Dedifferentiated amniotic fluid mesenchymal stem cell (primary cell): ENCODE data around the gene ATP8B4.
"Not testable (repeated sequence)": the region's sequence is repeated elsewhere in the genome, so short reads cannot be mapped to it uniquely, and the experiment has no call there.

Experiments used
- DNase-seq: peaks from one replicate; pipeline ENCODE4 v3.0.0-alpha.2; 2016; ENCODE audit errors: extremely low spot score

ATP8B4 gene

GRCh38 chr15:50119063-50120040 is at the start of gene ATP8B4:
Gene ATP8B4 (minus strand): TSS chr15:50119233. CDS start chr15:50106966, 12,267 bp downstream.
- DNase-seq = no peak

GRCh38 chr15:50168379-50168778 is 49.3 kb upstream of the ATP8B4 start:
- DNase-seq = no peak

- DNase-seq = no peak
Observed at GRCh38 chr15:50167110-50167509, 48.1 kb upstream of the ATP8B4 start.

GRCh38 chr15:50166216-50166615 is 47.2 kb upstream of the ATP8B4 start:
- peak; percentile 41 for DNase-seq

- no peak for DNase-seq
Observed at GRCh38 chr15:50164458-50164857, 45.4 kb upstream of the ATP8B4 start.

- DNase-seq = no peak
Observed at GRCh38 chr15:50163719-50164410, 44.8 kb upstream of the ATP8B4 start.

GRCh38 chr15:50162969-50163718 is 44.1 kb upstream of the ATP8B4 start:
- no peak for DNase-seq

- not testable (repeated sequence) for DNase-seq
Observed at GRCh38 chr15:50158236-50158635, 39.2 kb upstream of the ATP8B4 start.

- no peak for DNase-seq
Observed at GRCh38 chr15:50151476-50151875, 32.4 kb upstream of the ATP8B4 start.

- no peak for DNase-seq
Observed at GRCh38 chr15:50150851-50151250, 31.8 kb upstream of the ATP8B4 start.

GRCh38 chr15:50150349-50150748 is 31.3 kb upstream of the ATP8B4 start:
- no peak for DNase-seq

GRCh38 chr15:50149090-50149489 is 30.1 kb upstream of the ATP8B4 start:
- no peak for DNase-seq

- DNase-seq = peak; percentile 36
Observed at GRCh38 chr15:50148362-50148963, 29.4 kb upstream of the ATP8B4 start.

GRCh38 chr15:50146632-50147031 is 27.6 kb upstream of the ATP8B4 start:
- DNase-seq = no peak

- peak; percentile 91 for DNase-seq
Observed at GRCh38 chr15:50145451-50145872, 26.4 kb upstream of the ATP8B4 start.

- no peak for DNase-seq
Observed at GRCh38 chr15:50144341-50145120, 25.5 kb upstream of the ATP8B4 start.

GRCh38 chr15:50143255-50143860 is 24.3 kb upstream of the ATP8B4 start:
- no peak for DNase-seq

- DNase-seq = no peak
Observed at GRCh38 chr15:50141856-50142255, 22.8 kb upstream of the ATP8B4 start.

GRCh38 chr15:50140983-50141382 is 21.9 kb upstream of the ATP8B4 start:
- DNase-seq = no peak

GRCh38 chr15:50140098-50140497 is 21.1 kb upstream of the ATP8B4 start:
- no peak for DNase-seq
